Measurements from ENCODE around the gene COQ8A.

DNA sequence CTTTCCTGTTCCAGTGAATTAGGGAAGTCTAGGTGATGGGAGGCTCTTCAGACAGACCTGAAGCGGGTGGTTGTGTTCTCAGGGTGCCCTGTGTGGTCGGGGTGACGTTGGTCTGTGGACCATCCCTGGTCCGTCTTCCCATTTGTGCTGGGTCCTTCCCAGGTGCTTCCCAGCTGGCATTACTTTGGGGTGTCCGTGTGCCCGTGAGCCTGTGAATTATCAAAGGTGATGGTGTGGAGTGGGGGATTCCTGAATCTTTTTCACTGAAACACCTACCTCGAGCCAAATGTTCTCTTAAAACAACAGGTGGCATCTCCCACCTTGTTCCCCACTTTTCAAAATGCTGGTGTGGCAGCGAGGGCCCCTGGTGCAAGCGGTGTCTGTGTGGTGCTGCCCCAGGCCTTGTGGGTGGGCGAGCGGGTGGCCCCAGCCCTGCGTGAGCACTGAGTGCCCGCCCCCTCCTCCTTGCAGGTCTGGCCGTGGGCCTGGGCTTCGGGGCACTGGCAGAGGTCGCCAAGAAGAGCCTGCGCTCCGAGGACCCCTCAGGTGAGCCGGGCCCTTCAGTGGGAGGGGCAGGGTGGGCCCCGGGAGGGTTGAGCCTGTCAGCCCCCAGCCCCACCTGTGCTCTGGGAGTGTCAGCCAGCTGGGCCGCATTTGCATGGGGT is 37.0 kb downstream of the COQ8A start:
- TF ChIP-seq EZH2phosphoT487 (IDR thresholded peaks at IDR 0.05; ENCODE audit: insufficient read depth, low read depth) (no peak), EZH2 (IDR thresholded peaks at IDR 0.05; ENCODE audit: insufficient read depth, poor library complexity, severe bottlenecking) (no peak)
